Measurements from ENCODE around the gene NDUFA11.
A peak's percentile ranks its signal among the peaks of the same experiment; 100 is the strongest.

Gene NDUFA11

GRCh38 chr19:5943045-5943444 is 39.5 kb upstream of the NDUFA11 start:
- Histone ChIP-seq H3K36me3 (ENCODE audit: control insufficient read depth in 2 of 2, insufficient read depth in 1 of 2, low read length in 2 of 2) (peaks cover 0 to 40% of the 10 kb centered on the region in 2 experiments; a peak in 2 of 3 replicates), H3K4me1 (ENCODE audit: control insufficient read depth, insufficient read depth, low read length) (peaks cover 5% of the 10 kb centered on the region; the same call in 1 of the 2 replicates), H3K27ac (ENCODE audit: extremely low read depth, low read depth, low read length) (no peak overlapping the region), H3K9me3 (ENCODE audit: control insufficient read depth, insufficient read depth, low read depth, low read length) (no peaks in the 10 kb centered on the region), H3K4me3 (ENCODE audit: low read depth, low read length) (no peak overlapping the region)
- CTCF ChIA-PET: interaction anchor here (1.0 kb wide), 1 partner anchor 13 kb away, joined by 3 read pairs; no protein-coding TSS in a partner anchor
- POLR2A ChIA-PET: no interaction called here
- TF ChIP-seq ZSCAN16 (tag by site-specific recombination; IDR thresholded peaks at IDR 0.05) (0 out of 2 replicates have a peak, but pooled peaks have one; percentile 52), ZNF398 (tag by site-specific recombination; IDR thresholded peaks at IDR 0.05) (no peak)

DNA sequence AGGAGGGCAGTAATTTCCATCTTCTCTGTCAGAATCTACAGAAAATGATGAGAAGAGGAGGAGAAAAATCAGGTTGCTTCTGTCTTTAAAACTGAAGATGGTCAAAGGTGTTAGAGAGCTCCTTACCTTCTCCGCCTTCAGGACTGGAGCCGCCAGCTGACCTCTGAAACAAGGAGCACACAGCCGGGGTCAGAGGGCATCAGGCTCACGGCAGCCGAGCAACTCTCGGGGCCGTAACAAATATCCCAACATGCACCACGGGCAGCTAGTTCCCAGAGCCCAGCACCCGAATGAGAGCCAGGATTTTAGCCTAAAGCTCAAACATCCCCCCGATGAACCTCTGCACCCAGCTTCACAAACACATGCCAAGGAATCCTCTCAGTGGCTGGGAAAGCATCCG is 38.1 kb upstream of the NDUFA11 start:
- POLR2A ChIA-PET: no interaction called here
- no peak overlapping the region for H3K27ac ChIP-seq (ENCODE audit: extremely low read depth, low read depth, low read length)
- no peak overlapping the region for H3K4me3 ChIP-seq (ENCODE audit: low read depth, low read length)
- peaks cover 0 to 52% of the 10 kb centered on the region in 2 experiments; a peak in 2 of 3 replicates for H3K36me3 ChIP-seq (ENCODE audit: control insufficient read depth in 2 of 2, insufficient read depth in 1 of 2, low read length in 2 of 2)
- peaks cover 5% of the 10 kb centered on the region; the same call in 1 of the 2 replicates for H3K4me1 ChIP-seq (ENCODE audit: control insufficient read depth, insufficient read depth, low read length)
- H3K9me3 ChIP-seq (ENCODE audit: control insufficient read depth, insufficient read depth, low read depth, low read length): no peaks in the 10 kb centered on the region
- CTCF ChIA-PET: interaction anchor here (0.6 to 2.8 kb wide), 3 partner anchors 26 to 81 kb away, joined by 3 to 8 read pairs (median 7); no protein-coding TSS in a partner anchor
- TF ChIP-seq ZNF629 (tag by site-specific recombination; IDR thresholded peaks at IDR 0.05): no peak

DNA sequence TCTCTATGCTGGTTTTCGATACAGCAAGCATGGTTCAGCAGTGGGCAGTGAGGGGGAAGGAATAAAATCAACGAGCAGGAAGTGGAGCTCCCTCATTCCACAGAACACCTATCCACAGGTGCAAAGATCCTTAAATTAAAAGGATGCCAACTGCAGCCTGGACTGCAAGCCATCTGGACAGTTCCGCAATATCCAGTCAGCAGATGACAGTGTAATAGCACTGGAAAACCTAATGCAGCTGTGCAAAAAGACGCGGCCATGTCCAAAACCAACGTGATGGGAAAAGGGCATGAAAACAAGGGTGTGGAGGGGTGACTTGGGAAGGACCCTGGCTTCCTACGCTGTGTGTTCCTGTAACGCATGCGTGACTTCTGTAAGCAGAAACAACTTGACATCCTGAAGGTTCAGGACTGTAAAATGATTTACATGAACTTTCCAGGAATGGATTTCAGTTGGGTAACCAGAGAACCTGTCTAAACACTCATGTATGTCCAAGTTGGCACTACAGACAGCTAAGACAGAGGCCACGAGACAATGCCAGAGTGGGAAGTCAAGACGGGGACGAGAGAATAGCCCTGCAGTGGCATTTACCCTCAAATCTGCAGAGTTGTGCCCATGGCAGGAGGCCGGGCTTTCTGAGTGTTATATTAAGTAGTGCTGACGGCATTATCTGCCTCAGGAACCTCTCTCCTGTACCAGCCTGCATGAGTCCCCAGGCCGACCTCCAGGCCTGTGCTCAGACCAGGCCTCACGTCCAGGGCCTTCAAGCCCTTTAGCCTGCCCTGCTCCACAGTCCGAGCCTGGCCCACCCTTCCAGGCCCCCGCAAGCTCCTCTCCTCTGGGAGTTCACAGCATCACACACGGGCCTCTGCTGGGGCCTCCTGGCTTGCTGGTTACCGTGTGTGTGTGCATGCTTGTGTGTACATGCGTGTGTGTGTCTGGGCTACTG is 36.9 kb upstream of the NDUFA11 start:
- no peak overlapping the region for H3K4me3 ChIP-seq (ENCODE audit: low read depth, low read length)
- POLR2A ChIA-PET: no interaction called here
- H3K4me1 ChIP-seq (ENCODE audit: control insufficient read depth, insufficient read depth, low read length): peaks cover 5% of the 10 kb centered on the region; the same call in 1 of the 2 replicates
- no peak overlapping the region for H3K27ac ChIP-seq (ENCODE audit: extremely low read depth, low read depth, low read length)
- peaks cover 0 to 52% of the 10 kb centered on the region in 2 experiments; a peak in 2 of 3 replicates for H3K36me3 ChIP-seq (ENCODE audit: control insufficient read depth in 2 of 2, insufficient read depth in 1 of 2, low read length in 2 of 2)
- CTCF ChIA-PET: interaction anchor here (2.8 kb wide), 1 partner anchor 27 kb away, joined by 8 read pairs; no protein-coding TSS in a partner anchor
- H3K9me3 ChIP-seq (ENCODE audit: control insufficient read depth, insufficient read depth, low read depth, low read length): no peaks in the 10 kb centered on the region
- TF ChIP-seq ZBTB48 (tag by site-specific recombination; IDR thresholded peaks at IDR 0.05) (no peak), SCRT1 (tag by site-specific recombination; IDR thresholded peaks at IDR 0.05; ENCODE audit: borderline replicate concordance) (no peak), ZNF544 (tag by site-specific recombination; IDR thresholded peaks at IDR 0.05) (no peak), ZNF26 (tag by site-specific recombination; IDR thresholded peaks at IDR 0.05) (no peak), PRDM2 (tag by site-specific recombination; IDR thresholded peaks at IDR 0.05; ENCODE audit: borderline replicate concordance) (no peak), ZBTB8A (tag by site-specific recombination; IDR thresholded peaks at IDR 0.05) (no peak), EGR2 (tag by site-specific recombination; IDR thresholded peaks at IDR 0.05; ENCODE audit: low read depth) (no peak), ZBTB21 (tag by site-specific recombination; IDR thresholded peaks at IDR 0.05) (no peak), ZNF473 (tag by site-specific recombination; IDR thresholded peaks at IDR 0.05) (no peak), ZNF426 (tag by site-specific recombination; IDR thresholded peaks at IDR 0.05) (no peak), SP7 (tag by site-specific recombination; IDR thresholded peaks at IDR 0.05) (no peak), ZNF571 (tag by site-specific recombination; IDR thresholded peaks at IDR 0.05) (no peak), PRDM1 (tag by site-specific recombination; IDR thresholded peaks at IDR 0.05) (no peak)
- TF ChIP-seq, protein P1, sequence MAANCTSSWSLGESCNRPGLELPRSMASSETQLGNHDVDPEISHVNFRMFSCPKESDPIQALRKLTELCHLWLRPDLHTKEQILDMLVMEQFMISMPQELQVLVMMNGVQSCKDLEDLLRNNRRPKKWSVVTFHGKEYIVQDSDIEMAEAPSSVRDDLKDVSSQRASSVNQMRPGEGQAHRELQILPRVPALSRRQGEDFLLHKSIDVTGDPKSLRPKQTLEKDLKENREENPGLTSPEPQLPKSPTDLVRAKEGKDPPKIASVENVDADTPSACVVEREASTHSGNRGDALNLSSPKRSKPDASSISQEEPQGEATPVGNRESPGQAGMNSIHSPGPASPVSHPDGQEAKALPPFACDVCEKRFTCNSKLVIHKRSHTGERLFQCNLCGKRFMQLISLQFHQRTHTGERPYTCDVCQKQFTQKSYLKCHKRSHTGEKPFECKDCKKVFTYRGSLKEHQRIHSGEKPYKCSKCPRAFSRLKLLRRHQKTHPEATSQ (tag by site-specific recombination; IDR thresholded peaks at IDR 0.05): no peak
